ENCODE measurements around the gene TMEM175.
"Not testable (repeated sequence)": the region's sequence is repeated elsewhere in the genome, so short reads cannot be mapped to it uniquely, and the experiment has no call there.

TMEM175 gene

DNA sequence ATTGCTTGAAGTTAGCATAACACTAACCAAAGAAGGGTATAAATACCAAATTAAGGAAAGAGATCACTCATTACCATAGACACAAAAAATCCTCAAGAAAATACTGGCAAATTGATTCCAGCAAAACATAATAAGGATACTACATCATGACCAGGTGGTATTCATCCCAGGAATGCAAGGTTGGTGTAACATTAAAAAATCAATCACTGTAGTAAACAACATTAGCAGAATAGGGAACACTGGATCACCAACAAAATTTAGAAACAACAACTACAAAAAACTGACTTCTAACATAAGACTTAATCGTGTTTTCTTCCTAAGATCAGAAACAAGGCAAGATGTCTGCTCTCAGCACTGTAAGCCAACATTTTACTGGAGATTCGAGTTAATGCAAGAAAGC is 14.3 kb upstream of the TMEM175 start:
- Mint-ChIP-seq H3K4me1 (peaks cover 68% of the 10 kb centered on the region), H3K4me3 (no peak overlapping the region)
- no peak for ATAC-seq

DNA sequence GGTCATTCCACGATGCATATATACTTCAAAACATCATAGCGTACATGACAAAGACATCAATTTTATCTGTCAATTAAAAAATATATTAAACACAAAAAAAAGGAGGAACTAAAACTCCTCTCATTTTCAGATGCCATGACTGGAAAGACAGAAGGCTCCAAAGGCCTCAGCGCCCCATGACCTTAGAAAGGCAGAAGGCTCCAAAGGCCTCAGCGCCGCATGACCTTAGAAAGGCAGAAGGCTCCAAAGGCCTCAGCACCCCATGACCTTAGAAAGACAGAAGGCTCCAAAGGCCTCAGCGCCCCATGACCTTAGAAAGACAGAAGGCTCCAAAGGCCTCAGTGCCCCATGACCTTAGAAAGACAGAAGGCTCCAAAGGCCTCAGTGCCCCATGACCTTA is 13.7 kb upstream of the TMEM175 start:
- not testable (repeated sequence) for H3K27me3 Mint-ChIP-seq, H3K4me3 Mint-ChIP-seq, ATAC-seq, H3K27ac Mint-ChIP-seq, H3K9me3 Mint-ChIP-seq
- Mint-ChIP-seq H3K4me1 (peaks cover 73% of the 10 kb centered on the region), H3K36me3 (peaks cover 18% of the 10 kb centered on the region)

More for the DNA sequence above, 14.3 kb upstream of the TMEM175 start:
- Mint-ChIP-seq H3K9me3 (no peaks in the 10 kb centered on the region), H3K27ac (no peak overlapping the region), H3K27me3 (no peaks in the 10 kb centered on the region), H3K36me3 (peaks cover 18% of the 10 kb centered on the region)

DNA sequence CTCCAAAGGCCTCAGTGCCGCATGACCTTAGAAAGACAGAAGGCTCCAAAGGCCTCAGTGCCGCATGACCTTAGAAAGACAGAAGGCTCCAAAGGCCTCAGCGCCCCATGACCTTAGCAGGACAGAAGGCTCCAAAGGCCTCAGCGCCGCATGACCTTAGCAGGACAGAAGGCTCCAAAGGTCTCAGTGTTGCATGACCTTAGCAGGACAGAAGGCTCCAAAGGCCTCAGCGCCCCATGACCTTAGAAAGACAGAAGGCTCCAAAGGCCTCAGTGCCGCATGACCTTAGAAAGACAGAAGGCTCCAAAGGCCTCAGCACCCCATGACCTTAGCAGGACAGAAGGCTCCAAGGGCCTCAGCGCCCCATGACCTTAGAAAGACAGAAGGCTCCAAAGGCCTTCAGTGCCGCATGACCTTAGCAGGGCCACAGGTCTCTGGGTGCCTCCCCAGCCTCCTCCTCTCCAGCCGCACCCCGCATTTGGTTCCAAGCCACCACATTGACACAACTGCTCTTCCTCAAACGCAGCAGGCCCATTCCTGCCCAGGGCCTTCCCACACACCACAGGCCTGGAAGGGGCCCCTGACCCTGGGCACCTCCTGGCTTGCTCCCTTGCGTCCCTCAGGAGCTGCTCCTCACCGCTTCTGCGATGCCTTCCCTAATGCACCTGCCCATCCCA is 13.1 kb upstream of the TMEM175 start:
- H3K27me3 Mint-ChIP-seq, H3K9me3 Mint-ChIP-seq, H3K4me3 Mint-ChIP-seq, ATAC-seq: not testable (repeated sequence)
- H3K27ac Mint-ChIP-seq, result peak overlapping the region; percentile 9
- peaks cover 18% of the 10 kb centered on the region for H3K36me3 Mint-ChIP-seq
- peaks cover 77% of the 10 kb centered on the region for H3K4me1 Mint-ChIP-seq

DNA sequence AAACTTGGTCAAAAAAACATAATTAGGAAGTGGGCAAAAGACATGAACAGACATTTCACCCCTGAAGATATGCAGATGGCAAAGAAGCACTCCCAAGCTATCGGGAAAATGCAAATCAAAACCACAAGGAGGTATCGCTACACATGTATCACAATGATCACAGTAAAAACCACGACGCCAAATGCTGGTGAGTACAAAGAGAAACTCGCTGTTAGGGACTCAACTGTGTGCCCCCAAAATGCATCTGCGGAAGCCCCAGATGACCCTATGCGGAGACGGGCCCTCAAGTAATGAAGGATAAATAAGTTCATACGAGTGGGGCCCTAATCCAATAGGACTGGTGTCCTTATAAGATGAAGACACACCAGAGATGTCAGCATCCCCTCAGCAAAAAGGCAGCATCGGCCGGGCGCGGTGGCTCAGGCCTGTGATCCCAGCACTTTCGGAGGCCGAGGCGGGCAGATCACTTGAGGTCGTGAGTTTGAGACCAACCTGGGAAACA is 10.4 kb upstream of the TMEM175 start:
- Mint-ChIP-seq H3K4me1 (peaks cover 76% of the 10 kb centered on the region), H3K27ac (peak overlapping the region; percentile 80), H3K36me3 (peaks cover 18% of the 10 kb centered on the region), H3K27me3 (no peaks in the 10 kb centered on the region), H3K4me3 (peak overlapping the region; percentile 55), H3K9me3 (no peaks in the 10 kb centered on the region)
- ATAC-seq, result peak; percentile 79

DNA sequence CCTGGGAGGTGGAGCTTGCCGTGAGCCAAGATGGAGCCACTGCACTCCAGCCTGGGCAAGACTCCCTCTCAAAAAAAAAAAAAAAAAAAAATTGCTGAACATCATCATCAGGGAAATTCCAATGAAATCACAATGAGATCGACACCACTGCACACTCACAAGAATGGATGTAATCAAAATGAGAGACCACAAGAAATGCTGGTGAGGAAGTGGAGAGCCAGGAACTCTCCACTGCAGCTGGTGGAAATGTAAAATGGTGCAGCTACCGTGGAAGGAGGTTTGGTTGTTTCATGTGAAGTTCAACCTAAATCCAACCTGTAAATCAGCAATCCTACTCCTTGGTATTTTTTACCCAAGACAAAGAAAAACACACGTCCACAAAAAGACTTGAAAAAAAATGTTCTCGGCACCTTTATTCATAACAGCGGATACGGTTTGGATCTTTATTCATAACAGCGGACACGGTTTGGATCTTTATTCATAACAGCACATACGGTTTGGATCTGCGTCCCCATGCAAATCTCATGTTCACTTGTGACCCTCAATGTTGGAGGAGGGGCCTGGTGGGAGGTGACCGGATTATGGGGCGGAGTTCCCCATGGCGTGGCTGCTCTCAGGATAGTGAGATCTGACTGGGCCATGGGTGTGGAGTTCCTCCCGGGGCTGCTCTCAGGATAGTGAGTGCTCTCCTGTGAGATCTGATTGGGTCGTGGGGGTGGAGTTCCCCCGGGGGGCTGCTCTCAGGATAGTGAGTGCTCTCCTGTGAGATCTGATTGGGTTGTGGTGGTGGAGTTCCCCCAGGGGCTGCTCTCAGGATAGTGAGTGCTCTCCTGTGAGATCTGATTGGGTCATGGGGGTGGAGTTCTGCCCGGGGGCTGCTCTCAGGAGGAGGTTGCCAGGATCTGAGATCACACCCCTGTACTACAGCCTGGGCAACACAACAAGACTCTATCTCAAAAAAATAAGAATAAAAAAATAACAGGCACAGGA is 7.9 kb upstream of the TMEM175 start:
- H3K4me1 Mint-ChIP-seq, result peaks cover 81% of the 10 kb centered on the region
- H3K36me3 Mint-ChIP-seq, result peaks cover 10% of the 10 kb centered on the region
- peak overlapping the region; percentile 82 for H3K27ac Mint-ChIP-seq
- ATAC-seq, result peak; percentile 74
- H3K4me3 Mint-ChIP-seq, result peak overlapping the region; percentile 56
- no peaks in the 10 kb centered on the region for H3K9me3 Mint-ChIP-seq
- H3K27me3 Mint-ChIP-seq, result no peaks in the 10 kb centered on the region

DNA sequence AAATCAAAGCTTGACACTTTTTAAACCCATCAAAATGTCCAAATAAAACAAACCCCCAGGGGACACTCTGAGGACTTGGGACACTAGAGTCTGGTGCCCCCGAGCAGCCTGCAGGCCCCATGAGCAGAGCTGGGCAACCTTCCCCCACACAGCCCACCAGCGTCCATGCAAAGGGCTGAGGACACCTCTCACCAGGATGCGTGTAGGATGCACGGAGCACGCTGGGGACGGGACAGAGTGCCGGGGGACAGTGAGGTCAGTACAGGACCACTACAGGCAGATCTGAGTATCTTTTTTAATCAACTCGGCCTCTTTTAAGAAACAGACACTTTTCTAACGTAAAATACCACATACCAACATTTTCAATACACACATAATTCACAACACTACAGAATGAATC is 7.1 kb upstream of the TMEM175 start:
- peaks cover 3% of the 10 kb centered on the region for H3K36me3 Mint-ChIP-seq
- H3K27ac Mint-ChIP-seq, result peak overlapping the region; percentile 82
- no peaks in the 10 kb centered on the region for H3K9me3 Mint-ChIP-seq
- no peaks in the 10 kb centered on the region for H3K27me3 Mint-ChIP-seq
- ATAC-seq, result no peak
- peak overlapping the region; percentile 56 for H3K4me3 Mint-ChIP-seq
- peaks cover 78% of the 10 kb centered on the region for H3K4me1 Mint-ChIP-seq

DNA sequence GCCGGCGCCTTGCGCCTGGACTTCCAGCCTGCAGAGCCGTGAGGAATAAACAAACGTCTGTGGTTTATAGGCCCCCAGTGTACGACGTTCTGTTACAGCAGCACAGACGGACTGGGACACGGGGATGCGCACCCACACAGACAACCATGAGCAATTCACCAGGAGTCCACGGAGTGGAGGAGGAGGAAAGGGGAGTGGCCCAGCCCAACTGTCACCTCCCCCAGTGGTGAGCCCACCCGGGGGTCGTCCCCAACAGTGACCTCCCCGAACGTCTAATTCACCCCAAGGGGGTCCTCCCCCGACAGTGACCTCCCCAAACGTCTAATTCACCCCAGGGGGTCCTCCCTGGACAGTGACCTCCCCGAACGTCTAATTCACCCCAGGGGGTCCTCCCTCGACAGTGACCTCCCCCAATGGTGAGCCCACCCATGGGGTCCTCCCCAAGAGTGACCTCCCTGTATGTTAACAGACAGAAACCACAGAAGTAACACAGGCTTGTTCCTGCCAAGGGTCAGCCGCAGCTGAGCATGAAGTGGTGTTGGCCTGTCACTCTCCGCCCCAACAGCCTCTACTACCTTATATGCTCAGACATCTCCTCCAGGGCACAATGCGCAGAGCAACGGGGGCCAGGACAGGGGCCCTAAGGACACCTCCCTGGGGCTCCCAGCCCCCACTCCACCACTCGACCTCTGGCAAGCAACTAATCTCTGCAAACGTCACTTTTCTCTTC is 6.3 kb upstream of the TMEM175 start:
- no peak for ATAC-seq
- H3K36me3 Mint-ChIP-seq, result no peaks in the 10 kb centered on the region
- peaks cover 82% of the 10 kb centered on the region for H3K4me1 Mint-ChIP-seq
- H3K27me3 Mint-ChIP-seq, result no peaks in the 10 kb centered on the region
- no peak overlapping the region for H3K4me3 Mint-ChIP-seq
- H3K27ac Mint-ChIP-seq, result peak overlapping the region; percentile 82
- H3K9me3 Mint-ChIP-seq, result no peaks in the 10 kb centered on the region

DNA sequence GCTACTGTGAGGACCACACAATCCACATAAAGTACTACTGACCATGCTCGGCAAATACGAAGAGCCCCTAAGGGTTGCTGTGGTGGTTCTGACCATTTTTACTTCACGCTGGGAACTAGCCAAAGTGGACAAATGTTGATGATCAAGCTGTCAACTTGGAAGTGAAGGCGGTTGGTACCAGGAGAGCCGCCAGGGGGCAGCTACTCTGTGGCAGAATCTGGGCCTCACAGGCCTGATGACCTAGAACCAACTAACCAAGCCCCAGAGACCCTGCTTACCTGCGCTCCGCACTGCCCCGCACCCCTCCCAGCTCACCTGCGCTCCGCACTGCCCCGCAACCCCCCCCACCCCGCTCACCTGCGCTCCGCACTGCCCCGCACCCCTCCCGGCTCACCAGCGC is 5.7 kb upstream of the TMEM175 start:
- peaks cover 82% of the 10 kb centered on the region for H3K4me1 Mint-ChIP-seq
- H3K27ac Mint-ChIP-seq, result no peak overlapping the region
- no peak overlapping the region for H3K4me3 Mint-ChIP-seq
- no peaks in the 10 kb centered on the region for H3K27me3 Mint-ChIP-seq
- H3K36me3 Mint-ChIP-seq, result no peaks in the 10 kb centered on the region
- no peaks in the 10 kb centered on the region for H3K9me3 Mint-ChIP-seq
- no peak for ATAC-seq

DNA sequence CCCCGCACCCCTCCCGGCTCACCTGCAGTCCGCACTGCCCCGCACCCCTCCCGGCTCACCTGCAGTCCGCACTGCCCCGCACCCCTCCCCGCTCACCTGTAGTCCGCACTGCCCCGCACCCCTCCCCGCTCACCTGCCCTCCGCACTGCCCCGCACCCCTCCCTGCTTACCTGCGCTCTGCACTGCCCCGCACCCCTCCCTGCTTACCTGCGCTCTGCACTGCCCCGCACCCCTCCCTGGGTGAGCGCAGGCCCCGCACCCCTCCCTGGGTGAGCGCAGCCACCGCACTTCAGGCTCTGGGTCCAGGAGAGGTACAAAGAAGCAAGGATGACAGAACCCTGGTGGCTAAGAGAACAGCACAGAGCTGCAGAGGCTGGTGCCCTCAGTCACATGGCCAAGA is 4.7 kb upstream of the TMEM175 start:
- not testable (repeated sequence) for ATAC-seq, H3K9me3 Mint-ChIP-seq, H3K27ac Mint-ChIP-seq, H3K36me3 Mint-ChIP-seq, H3K4me3 Mint-ChIP-seq, H3K27me3 Mint-ChIP-seq
- peaks cover 77% of the 10 kb centered on the region for H3K4me1 Mint-ChIP-seq

DNA sequence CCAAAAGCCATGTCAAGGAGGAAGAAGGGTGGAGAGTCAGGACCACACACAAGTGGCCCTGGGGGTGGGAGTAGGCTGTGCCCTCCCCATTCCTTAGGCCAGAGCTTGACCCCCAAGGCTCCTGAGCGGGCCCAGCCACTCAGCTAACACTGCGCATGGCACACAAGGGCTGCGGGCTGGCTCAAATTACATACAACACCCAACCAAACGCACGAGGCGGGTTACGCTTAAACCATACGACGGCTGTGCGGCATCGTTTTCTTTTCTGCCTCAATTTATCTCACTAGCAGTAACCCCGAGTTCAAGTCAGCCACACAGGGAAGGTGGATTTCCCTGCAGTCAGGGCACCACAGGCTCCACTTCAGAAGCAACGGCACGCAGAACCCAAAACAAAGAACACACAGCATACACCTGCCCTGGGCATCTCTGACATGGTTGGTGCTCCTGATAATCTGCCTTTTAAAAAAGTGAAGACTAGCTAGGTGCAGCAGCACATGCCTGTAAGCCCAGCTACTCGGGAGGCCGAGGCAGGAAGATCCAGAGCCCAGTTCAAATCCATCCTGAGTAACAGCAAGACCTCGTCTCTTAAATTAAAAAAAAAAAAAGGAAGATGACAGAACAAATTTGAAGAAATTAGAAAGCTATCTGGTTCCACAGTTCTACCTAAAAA is 3.0 kb upstream of the TMEM175 start:
- Mint-ChIP-seq H3K4me1 (peaks cover 72% of the 10 kb centered on the region), H3K27me3 (no peaks in the 10 kb centered on the region), H3K27ac (no peak overlapping the region), H3K4me3 (no peak overlapping the region), H3K36me3 (no peaks in the 10 kb centered on the region), H3K9me3 (no peaks in the 10 kb centered on the region)
- ATAC-seq, result no peak

DNA sequence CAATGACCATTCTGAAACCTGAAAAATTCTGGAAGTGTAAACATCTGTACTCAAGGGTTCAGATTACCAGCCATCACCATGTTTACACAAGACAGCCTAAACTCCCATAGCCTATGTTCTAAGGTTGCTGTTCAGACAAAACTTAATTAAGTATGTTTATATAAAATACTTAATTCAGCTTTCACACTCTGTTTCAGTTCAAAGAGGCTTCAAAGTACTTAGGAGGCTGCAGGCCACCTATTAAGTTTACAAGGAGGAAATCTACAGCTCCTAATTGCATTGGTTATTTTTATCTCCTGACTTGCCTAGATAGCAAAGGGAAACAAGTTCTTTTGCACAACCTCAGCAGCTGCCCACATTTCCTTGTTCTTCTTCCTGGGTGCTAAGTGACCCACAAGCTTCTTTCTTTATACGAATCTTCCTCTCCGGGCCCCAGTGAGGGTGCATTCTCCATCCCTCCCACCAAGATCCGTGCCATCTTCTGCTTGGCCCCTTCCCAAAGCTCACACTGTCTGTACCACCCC is 2.2 kb upstream of the TMEM175 start:
- H3K27ac Mint-ChIP-seq, result peak overlapping the region; percentile 95
- peak overlapping the region; percentile 83 for H3K4me3 Mint-ChIP-seq
- peaks cover 72% of the 10 kb centered on the region for H3K4me1 Mint-ChIP-seq
- ATAC-seq, result no peak
- no peaks in the 10 kb centered on the region for H3K9me3 Mint-ChIP-seq
- H3K36me3 Mint-ChIP-seq, result no peaks in the 10 kb centered on the region
- H3K27me3 Mint-ChIP-seq, result no peaks in the 10 kb centered on the region

DNA sequence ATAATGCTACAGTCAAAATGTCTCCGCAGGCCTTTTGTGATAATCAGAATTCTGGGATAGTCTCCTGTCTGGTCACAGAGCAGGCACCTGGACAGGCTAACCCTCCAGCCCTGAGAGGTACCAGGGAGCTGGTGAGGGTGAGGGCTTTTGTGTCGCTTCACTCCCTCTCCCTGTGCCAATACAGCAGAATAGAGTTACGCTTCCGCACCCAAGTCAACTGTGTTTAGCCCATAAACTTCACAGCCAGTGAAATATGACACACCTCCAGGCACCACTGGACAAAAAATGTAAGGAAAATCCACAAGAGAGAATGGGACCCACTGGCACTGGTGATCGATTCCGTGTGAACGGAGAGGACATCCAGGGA is 1.4 kb upstream of the TMEM175 start:
- peaks cover 72% of the 10 kb centered on the region for H3K4me1 Mint-ChIP-seq
- peak overlapping the region; percentile 95 for H3K27ac Mint-ChIP-seq
- H3K27me3 Mint-ChIP-seq, result no peaks in the 10 kb centered on the region
- no peaks in the 10 kb centered on the region for H3K9me3 Mint-ChIP-seq
- no peaks in the 10 kb centered on the region for H3K36me3 Mint-ChIP-seq
- ATAC-seq, result no peak
- H3K4me3 Mint-ChIP-seq, result peak overlapping the region; percentile 83

DNA sequence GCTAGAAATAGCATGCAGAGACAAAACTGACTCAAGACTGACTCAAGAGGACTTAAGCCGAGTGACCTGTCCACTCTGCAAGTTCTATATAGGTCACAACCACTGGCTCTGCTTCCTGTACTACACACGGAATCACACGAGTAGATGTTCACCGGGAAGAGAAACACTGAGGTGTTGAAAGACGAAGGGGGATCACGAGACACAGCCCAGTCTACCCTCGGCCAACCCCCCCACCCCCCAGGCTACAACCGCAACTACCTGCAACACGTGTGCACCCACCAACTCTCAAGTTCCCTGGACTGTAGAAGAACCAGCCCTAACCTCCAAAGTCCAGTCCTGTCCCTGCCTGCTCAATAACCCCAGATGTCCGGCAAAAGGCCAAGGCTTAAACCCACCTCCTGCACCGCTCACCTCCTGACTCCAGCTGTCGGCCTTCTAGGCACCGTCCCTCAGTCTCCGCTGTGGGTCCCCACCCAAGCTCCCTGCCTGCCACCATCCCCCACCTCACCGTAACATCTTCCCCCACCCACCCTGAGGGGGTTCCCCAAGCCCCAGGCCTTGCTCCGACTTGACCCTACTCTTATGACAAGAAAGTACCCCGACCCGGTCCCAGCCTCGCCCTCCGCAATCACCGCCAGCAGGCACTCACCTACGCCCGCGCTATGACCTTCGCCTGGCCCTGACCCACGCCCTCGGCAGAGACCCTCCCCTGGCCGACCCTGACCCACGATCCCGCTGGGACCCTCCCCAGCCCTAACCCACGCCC is 883 bp upstream of the TMEM175 start:
- H3K36me3 Mint-ChIP-seq, result no peaks in the 10 kb centered on the region
- H3K27ac Mint-ChIP-seq, result peak overlapping the region; percentile 95
- no peaks in the 10 kb centered on the region for H3K9me3 Mint-ChIP-seq
- peak overlapping the region; percentile 83 for H3K4me3 Mint-ChIP-seq
- peak; percentile 27 for ATAC-seq
- no peaks in the 10 kb centered on the region for H3K27me3 Mint-ChIP-seq
- H3K4me1 Mint-ChIP-seq, result peaks cover 72% of the 10 kb centered on the region

DNA sequence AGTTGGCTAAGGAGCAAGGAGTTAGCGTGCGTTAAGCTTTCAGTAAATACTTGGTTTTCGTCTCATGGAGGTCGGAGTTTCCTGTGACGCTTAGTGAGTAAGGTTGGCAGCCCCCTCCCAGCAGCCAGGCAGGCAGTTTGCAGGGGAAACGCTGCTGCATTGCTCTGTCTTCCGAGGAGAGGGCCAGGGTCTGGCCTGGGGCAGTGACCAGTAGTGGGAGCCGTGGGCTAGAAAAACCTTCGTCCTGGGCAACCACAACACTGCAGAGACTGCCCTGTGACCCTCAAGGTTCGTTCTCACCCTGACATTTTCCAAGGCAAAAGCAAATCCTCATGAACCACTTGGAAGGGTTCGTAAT is 432 bp downstream of the TMEM175 start:
- ATAC-seq, result peak; percentile 1
- peak overlapping the region; percentile 83 for H3K4me3 Mint-ChIP-seq

More for the DNA sequence above, 432 bp downstream of the TMEM175 start:
- no peaks in the 10 kb centered on the region for H3K36me3 Mint-ChIP-seq
- peak overlapping the region; percentile 95 for H3K27ac Mint-ChIP-seq
- H3K4me1 Mint-ChIP-seq, result peaks cover 73% of the 10 kb centered on the region
- no peaks in the 10 kb centered on the region for H3K27me3 Mint-ChIP-seq
- H3K9me3 Mint-ChIP-seq, result no peaks in the 10 kb centered on the region
